Upper lobe of right lung (tissue), 1 donor: ENCODE results near the gene FOXP1. TPM values are rescaled to one million over a fixed set of nuclear protein-coding genes. Genes with fewer than 3 reads are reported as not detected.

ENCODE experiments used
- ATAC-seq: fragments of 200-7000 bp; cut with Tn5 transposase; one replicate; pipeline ENCODE4 v1.9.1; 2020; ENCODE audit warnings: mild to moderate bottlenecking, moderate library complexity
- DNase-seq: peaks from one replicate; pipeline ENCODE4 v3.0.0-alpha.2; 2020
- H3K27ac ChIP-seq: fragments of 200-600 bp; one replicate; pipeline ENCODE4 v1.8.0; 2022
- H3K27me3 ChIP-seq: fragments of 200-600 bp; one replicate; pipeline ENCODE4 v1.8.0; 2022; ENCODE audit warnings: mild to moderate bottlenecking
- H3K36me3 ChIP-seq: fragments of 200-600 bp; one replicate; pipeline ENCODE4 v1.8.0; 2022
- H3K4me1 ChIP-seq: fragments of 200-600 bp; one replicate; pipeline ENCODE4 v1.8.0; 2022
- H3K4me3 ChIP-seq: fragments of 200-600 bp; one replicate; pipeline ENCODE4 v1.8.0; 2022; ENCODE audit warnings: mild to moderate bottlenecking
- H3K9me3 ChIP-seq: fragments of 200-600 bp; one replicate; pipeline ENCODE4 v1.8.0; 2022
- CTCF ChIP-seq: fragments of 200-600 bp; IDR thresholded peaks from one replicate; pipeline ENCODE4 v1.8.0; 2022; ENCODE audit warnings: antibody characterized with exemption
- intact Hi-C: fragments of 100-400 bp; cut with DNase I; formaldehyde crosslinking; loops from one replicate; pipeline ENCODE4 v1.11.0; 2022
- total RNA-seq: library from RNA; stranded (reverse); fragmentation: NEBNext Ultra II Directional; extraction: Animal tissue kit (Norgen Biotek cat#: 25700); gene quantifications from one replicate; pipeline ENCODE4 v1.2.1, GENCODE V29; 2021
- donor health status: DM: no; HTN: yes; CAD: no; lungs with severe emphysema.

Gene FOXP1
- total RNA-seq, 1 donor from 2014 or later: 140 TPM

- no peak for DNase-seq
- Histone ChIP-seq H3K4me3 (no peak overlapping the region), H3K27ac (no peak overlapping the region), H3K9me3 (no peaks in the 10 kb centered on the region), H3K4me1 (peaks cover 7% of the 10 kb centered on the region), H3K36me3 (peaks cover 32% of the 10 kb centered on the region), H3K27me3 (no peaks in the 10 kb centered on the region)
- intact Hi-C loops: no loop called here
- no peak for TF ChIP-seq CTCF
- ATAC-seq: no peak
Observed at GRCh38 chr3:71000483-71000882, 583.0 kb downstream of the FOXP1 start.

DNA sequence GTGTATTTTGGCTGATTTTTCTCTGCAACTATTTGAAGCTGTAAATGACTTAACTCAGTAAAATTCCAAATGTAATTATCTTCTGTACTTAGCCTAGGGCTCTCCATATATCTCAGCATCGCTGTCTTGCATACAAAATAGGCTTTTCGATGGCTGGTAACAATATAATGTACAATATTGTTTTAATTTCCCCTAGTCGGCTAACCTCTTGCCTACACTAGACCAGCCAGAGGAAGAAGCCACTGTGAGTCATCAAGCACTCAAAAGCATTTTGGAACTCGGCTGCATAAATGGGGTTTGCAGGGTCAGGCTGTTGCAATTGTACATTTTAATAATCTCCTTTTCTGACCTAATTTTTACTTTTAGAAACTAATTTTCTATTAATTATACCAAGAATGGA lies 583.8 kb downstream of the FOXP1 start:
- DNase-seq (no peak), ATAC-seq (peak; percentile 83)
- Histone ChIP-seq H3K27me3 (no peaks in the 10 kb centered on the region), H3K4me1 (peaks cover 7% of the 10 kb centered on the region), H3K9me3 (no peaks in the 10 kb centered on the region), H3K4me3 (no peak overlapping the region), H3K27ac (no peak overlapping the region), H3K36me3 (peaks cover 32% of the 10 kb centered on the region)
- no peak for TF ChIP-seq CTCF
- intact Hi-C loops: no loop called here

DNA sequence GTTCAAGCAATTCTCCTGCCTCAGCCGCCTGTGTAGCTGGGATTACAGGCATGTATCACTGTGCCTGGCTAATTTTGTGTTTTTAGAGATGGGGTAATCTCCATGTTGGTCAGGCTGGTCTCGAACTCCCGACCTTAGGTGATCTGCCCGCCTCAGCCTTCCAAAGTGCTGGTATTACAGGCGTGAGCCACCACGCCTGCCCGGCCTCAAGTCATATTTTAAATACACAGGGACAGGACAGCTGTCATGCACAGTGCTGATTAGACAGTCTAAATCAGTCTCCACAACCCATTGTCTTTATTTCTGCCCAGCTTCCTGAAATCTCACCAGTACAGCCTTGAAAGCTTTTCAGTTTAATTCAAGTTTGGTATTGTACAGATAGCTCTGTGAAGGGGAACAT lies 587.4 kb downstream of the FOXP1 start:
- peaks cover 55% of the 10 kb centered on the region for H3K36me3 ChIP-seq
- intact Hi-C loops: no loop called here
- no peaks in the 10 kb centered on the region for H3K27me3 ChIP-seq
- no peak for ATAC-seq
- TF ChIP-seq CTCF: no peak
- peaks cover 7% of the 10 kb centered on the region for H3K4me1 ChIP-seq
- H3K9me3 ChIP-seq: no peaks in the 10 kb centered on the region
- no peak overlapping the region for H3K4me3 ChIP-seq
- no peak overlapping the region for H3K27ac ChIP-seq
- DNase-seq: no peak

DNA sequence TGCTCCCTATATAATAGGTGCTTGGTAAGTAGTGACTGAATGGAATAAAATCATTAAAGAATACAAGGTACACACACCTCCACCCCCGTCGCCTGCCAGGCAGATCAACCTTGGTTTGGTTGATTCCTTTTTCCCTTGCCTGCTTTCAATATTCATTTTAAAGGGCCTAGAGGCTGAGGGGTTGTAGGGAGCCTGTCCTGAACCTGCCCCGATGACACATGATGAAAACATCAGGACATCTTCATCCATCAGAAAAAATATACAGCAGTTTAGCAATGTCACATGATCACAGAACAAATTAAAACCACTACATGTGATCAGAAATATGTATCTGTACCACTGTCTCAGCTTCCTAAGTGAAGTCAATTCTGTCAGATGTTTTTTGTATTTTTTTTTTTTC lies 588.9 kb downstream of the FOXP1 start:
- no peak for TF ChIP-seq CTCF
- DNase-seq (no peak), ATAC-seq (no peak)
- intact Hi-C loops: no loop called here
- Histone ChIP-seq H3K4me3 (no peak overlapping the region), H3K9me3 (no peaks in the 10 kb centered on the region), H3K27me3 (no peaks in the 10 kb centered on the region), H3K36me3 (peaks cover 55% of the 10 kb centered on the region), H3K4me1 (no peaks in the 10 kb centered on the region), H3K27ac (no peak overlapping the region)

DNA sequence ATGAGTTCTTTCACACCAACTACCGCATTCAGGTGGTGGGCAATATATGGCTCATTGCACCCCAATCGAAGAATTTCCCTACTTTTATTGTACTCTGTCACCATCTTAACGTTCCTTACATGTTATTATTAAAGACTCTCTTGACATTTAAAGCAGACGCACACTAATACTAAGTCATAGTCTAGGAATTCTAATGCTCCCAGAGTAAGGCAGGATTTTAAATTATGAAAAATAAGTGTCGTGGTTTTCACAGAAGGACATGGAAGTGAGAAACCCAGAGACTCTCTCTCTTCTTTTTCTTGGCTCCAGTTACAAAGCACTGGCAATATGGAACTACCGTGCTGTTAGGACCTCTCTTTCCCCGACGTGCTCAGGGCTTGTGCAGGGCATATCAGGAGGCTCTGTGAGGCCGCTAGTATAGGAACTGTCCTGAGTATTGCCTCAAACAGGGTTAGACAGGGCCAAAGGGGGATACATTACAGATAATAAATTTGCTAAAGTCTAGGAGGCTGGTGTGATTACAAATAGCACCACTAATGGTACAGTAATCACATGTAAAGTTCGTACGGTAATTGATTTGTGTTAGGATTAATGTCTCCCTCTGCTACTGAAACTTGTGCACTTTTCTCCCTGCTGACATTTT lies 590.8 kb downstream of the FOXP1 start:
- no peak overlapping the region for H3K4me3 ChIP-seq
- H3K4me1 ChIP-seq: no peaks in the 10 kb centered on the region
- DNase-seq (no peak), ATAC-seq (no peak)
- no peaks in the 10 kb centered on the region for H3K27me3 ChIP-seq
- intact Hi-C loops: no loop called here
- peaks cover 48% of the 10 kb centered on the region for H3K36me3 ChIP-seq
- TF ChIP-seq CTCF: no peak
- no peak overlapping the region for H3K27ac ChIP-seq
- no peaks in the 10 kb centered on the region for H3K9me3 ChIP-seq

DNA sequence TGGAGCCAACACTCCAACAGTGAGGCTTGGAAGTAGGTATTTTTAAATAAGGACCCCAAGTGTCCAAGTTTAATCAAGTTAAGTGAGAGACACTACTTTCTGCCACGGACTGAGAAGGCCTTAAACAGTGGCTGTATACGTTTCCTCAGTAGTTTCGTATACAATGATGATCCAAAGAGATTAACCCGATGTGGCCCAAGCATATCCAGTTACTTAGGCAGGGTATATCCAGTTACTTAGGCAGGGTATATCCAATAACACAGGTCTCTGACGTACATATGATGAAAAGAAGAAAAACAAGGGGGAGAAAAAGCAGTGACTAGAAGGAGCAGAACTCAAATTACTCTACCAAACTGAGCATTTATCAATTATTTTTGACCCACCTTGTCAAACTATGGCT lies 591.4 kb downstream of the FOXP1 start:
- H3K27me3 ChIP-seq: no peaks in the 10 kb centered on the region
- no peaks in the 10 kb centered on the region for H3K4me1 ChIP-seq
- no peaks in the 10 kb centered on the region for H3K9me3 ChIP-seq
- H3K36me3 ChIP-seq: peaks cover 48% of the 10 kb centered on the region
- no peak for DNase-seq
- no peak for ATAC-seq
- H3K4me3 ChIP-seq: no peak overlapping the region
- no peak overlapping the region for H3K27ac ChIP-seq
- intact Hi-C loops: no loop called here
- no peak for TF ChIP-seq CTCF
